GM21515 (cell line): ENCODE data around the gene ZMYND8.
"Not testable (repeated sequence)": the region's sequence is repeated elsewhere in the genome, so short reads cannot be mapped to it uniquely, and the experiment has no call there.

Experiments
- ATAC-seq: cut with Tn5 transposase; IDR thresholded peaks from one replicate; pipeline ENCODE4 v1.9.1; 2021; ENCODE audit not compliant: unreplicated experiment

The ZMYND8 gene

GRCh38 chr20:47373206-47373733 lies 16.8 kb upstream of the ZMYND8 start:
- no peak for ATAC-seq

GRCh38 chr20:47370850-47371782 lies 14.6 kb upstream of the ZMYND8 start:
- ATAC-seq: no peak

GRCh38 chr20:47370214-47370613 lies 13.7 kb upstream of the ZMYND8 start:
- no peak for ATAC-seq

GRCh38 chr20:47368301-47368700 lies 11.8 kb upstream of the ZMYND8 start:
- ATAC-seq: no peak

- not testable (repeated sequence) for ATAC-seq
Measured at GRCh38 chr20:47366301-47366700, 9.8 kb upstream of the ZMYND8 start.

- no peak for ATAC-seq
Measured at GRCh38 chr20:47365023-47365764, 8.7 kb upstream of the ZMYND8 start.

GRCh38 chr20:47362361-47363219 lies 6.1 kb upstream of the ZMYND8 start:
- no peak for ATAC-seq

GRCh38 chr20:47361057-47361915 lies 4.8 kb upstream of the ZMYND8 start:
- ATAC-seq: no peak

- ATAC-seq: no peak
Measured at GRCh38 chr20:47360297-47361056, 4.0 kb upstream of the ZMYND8 start.

- ATAC-seq: no peak
Measured at GRCh38 chr20:47359530-47360296, 3.2 kb upstream of the ZMYND8 start.

GRCh38 chr20:47358672-47359529 lies 2.4 kb upstream of the ZMYND8 start:
- no peak for ATAC-seq

GRCh38 chr20:47358039-47358671 lies 1.7 kb upstream of the ZMYND8 start:
- no peak for ATAC-seq

- ATAC-seq: peak; percentile 39
Measured at GRCh38 chr20:47357296-47358038, 968 bp upstream of the ZMYND8 start.

- no peak for ATAC-seq
Measured at GRCh38 chr20:47356220-47356525, 326 bp downstream of the ZMYND8 start.

GRCh38 chr20:47355489-47356219 lies 845 bp downstream of the ZMYND8 start:
- ATAC-seq: no peak
